HG03432 (cell line): ENCODE data around the gene IARS2.
A peak's percentile ranks its signal among the peaks of the same experiment; 100 is the strongest.

Experiments
- ATAC-seq: cut with Tn5 transposase; IDR thresholded peaks from one replicate; pipeline ENCODE4 v1.9.1; 2021; ENCODE audit warnings: mild to moderate bottlenecking, moderate library complexity; ENCODE audit not compliant: unreplicated experiment

The IARS2 gene

GRCh38 chr1:220094016-220094911 lies at the start of gene IARS2:
Gene IARS2 (plus strand): TSS chr1:220094132. CDS start chr1:220094217, 85 bp downstream.
- ATAC-seq = peak; percentile 76

- ATAC-seq = no peak
Measured at GRCh38 chr1:220044678-220045355, 49.1 kb upstream of the IARS2 start.

GRCh38 chr1:220045356-220046051 lies 48.4 kb upstream of the IARS2 start:
- peak; percentile 18 for ATAC-seq

- peak; percentile 99 for ATAC-seq
Measured at GRCh38 chr1:220046052-220046930, 47.6 kb upstream of the IARS2 start, which contains the start of gene EPRS1. Gene EPRS1 (minus strand): TSS chr1:220046505. CDS start chr1:220046388, 117 bp downstream.

GRCh38 chr1:220056374-220056773 lies 37.6 kb upstream of the IARS2 start:
- ATAC-seq = no peak

GRCh38 chr1:220060876-220061275 lies 33.1 kb upstream of the IARS2 start:
- no peak for ATAC-seq

- ATAC-seq = no peak
Measured at GRCh38 chr1:220062629-220063028, 31.3 kb upstream of the IARS2 start.

- ATAC-seq = no peak
Measured at GRCh38 chr1:220067269-220068204, 26.4 kb upstream of the IARS2 start.

GRCh38 chr1:220076861-220077762 lies 16.8 kb upstream of the IARS2 start:
- ATAC-seq = no peak

- no peak for ATAC-seq
Measured at GRCh38 chr1:220077887-220078286, 16.0 kb upstream of the IARS2 start.

- ATAC-seq = no peak
Measured at GRCh38 chr1:220084460-220084859, 9.5 kb upstream of the IARS2 start.

GRCh38 chr1:220086261-220086686 lies 7.7 kb upstream of the IARS2 start:
- peak; percentile 57 for ATAC-seq

- peak; percentile 56 for ATAC-seq
Measured at GRCh38 chr1:220089650-220090556, 4.0 kb upstream of the IARS2 start, which contains the start of gene BPNT1. Gene BPNT1 (minus strand): TSS chr1:220089788. CDS start chr1:220079846, 9,942 bp downstream.

- no peak for ATAC-seq
Measured at GRCh38 chr1:220092694-220093093, 1.2 kb upstream of the IARS2 start.

GRCh38 chr1:220093361-220094015 lies 444 bp upstream of the IARS2 start:
- peak; percentile 3 for ATAC-seq

GRCh38 chr1:220099826-220100225 lies 5.9 kb downstream of the IARS2 start:
- no peak for ATAC-seq
